Measurements from ENCODE around the gene NAXD.
"Not testable (repeated sequence)": the region's sequence is repeated elsewhere in the genome, so short reads cannot be mapped to it uniquely, and the experiment has no call there.

Gene NAXD

GRCh38 chr13:110628477-110628793, 13.1 kb downstream of the NAXD start:
- peak; percentile 45 for DNase-seq (ENCODE audit: low read depth)
- TF ChIP-seq, protein P1, sequence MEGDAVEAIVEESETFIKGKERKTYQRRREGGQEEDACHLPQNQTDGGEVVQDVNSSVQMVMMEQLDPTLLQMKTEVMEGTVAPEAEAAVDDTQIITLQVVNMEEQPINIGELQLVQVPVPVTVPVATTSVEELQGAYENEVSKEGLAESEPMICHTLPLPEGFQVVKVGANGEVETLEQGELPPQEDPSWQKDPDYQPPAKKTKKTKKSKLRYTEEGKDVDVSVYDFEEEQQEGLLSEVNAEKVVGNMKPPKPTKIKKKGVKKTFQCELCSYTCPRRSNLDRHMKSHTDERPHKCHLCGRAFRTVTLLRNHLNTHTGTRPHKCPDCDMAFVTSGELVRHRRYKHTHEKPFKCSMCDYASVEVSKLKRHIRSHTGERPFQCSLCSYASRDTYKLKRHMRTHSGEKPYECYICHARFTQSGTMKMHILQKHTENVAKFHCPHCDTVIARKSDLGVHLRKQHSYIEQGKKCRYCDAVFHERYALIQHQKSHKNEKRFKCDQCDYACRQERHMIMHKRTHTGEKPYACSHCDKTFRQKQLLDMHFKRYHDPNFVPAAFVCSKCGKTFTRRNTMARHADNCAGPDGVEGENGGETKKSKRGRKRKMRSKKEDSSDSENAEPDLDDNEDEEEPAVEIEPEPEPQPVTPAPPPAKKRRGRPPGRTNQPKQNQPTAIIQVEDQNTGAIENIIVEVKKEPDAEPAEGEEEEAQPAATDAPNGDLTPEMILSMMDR (IDR thresholded peaks at IDR 0.05; ENCODE audit: low read length, missing control alignments), result no peak
- no peak overlapping the region for H3K4me3 ChIP-seq (replicated peaks; ENCODE audit: low read depth, low read length)

GRCh38 chr13:110628952-110629701, 13.8 kb downstream of the NAXD start:
- TF ChIP-seq, protein P1 (IDR thresholded peaks at IDR 0.05; ENCODE audit: low read length, missing control alignments), result no peak
- DNase-seq (ENCODE audit: low read depth), result peak; percentile 28
- H3K4me3 ChIP-seq (replicated peaks; ENCODE audit: low read depth, low read length), result no peak overlapping the region

DNA sequence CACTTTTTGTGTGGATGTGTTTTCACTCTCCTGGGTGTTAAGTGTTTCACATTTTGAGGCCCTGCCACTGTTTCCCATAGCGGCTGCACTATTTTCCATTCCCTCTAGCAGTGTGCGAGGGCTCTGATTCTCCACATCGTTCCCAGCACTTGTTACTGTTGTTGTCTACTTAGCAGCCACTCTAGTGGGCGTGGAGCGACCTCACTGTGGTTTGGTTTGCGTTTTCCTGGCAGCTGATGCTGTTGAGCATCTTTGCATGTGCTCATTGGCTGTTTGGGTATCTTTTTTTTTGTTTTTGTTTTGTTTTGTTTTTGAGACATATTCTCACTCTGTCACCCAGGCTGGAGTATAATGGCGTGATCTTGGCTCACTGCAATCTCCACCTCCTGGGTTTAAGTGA, 14.4 kb downstream of the NAXD start:
- TF ChIP-seq, protein P1 (IDR thresholded peaks at IDR 0.05; ENCODE audit: low read length, missing control alignments), result no peak
- DNase-seq (ENCODE audit: low read depth), result no peak
- no peak overlapping the region for H3K4me3 ChIP-seq (replicated peaks; ENCODE audit: low read depth, low read length)

GRCh38 chr13:110630566-110631119, 15.3 kb downstream of the NAXD start:
- DNase-seq (ENCODE audit: low read depth), result peak; percentile 40
- TF ChIP-seq, protein P1 (IDR thresholded peaks at IDR 0.05; ENCODE audit: low read length, missing control alignments), result no peak
- no peak overlapping the region for H3K4me3 ChIP-seq (replicated peaks; ENCODE audit: low read depth, low read length)

DNA sequence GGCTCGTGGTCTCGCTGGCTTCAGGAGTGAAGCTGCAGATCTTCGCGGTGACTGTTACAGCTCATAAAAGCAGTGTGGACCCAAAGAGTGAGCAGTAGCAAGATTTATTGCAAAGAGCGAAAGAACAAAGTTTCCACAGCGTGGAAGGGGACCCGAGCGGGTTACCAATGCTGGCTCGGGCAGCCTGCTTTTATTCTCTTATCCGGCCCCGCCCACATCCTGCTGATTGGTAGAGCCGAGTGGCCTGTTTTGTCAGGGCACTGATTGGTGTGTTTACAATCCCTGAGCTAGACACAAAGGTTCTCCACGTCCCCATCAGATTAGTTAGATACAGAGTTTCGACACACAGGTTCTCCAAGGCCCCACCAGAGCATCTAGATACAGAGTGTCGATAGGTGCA, 16.9 kb downstream of the NAXD start:
- H3K4me3 ChIP-seq (replicated peaks; ENCODE audit: low read depth, low read length); DNase-seq (ENCODE audit: low read depth): not testable (repeated sequence)

- H3K4me3 ChIP-seq (replicated peaks; ENCODE audit: low read depth, low read length), result no peak overlapping the region
- no peak for DNase-seq (ENCODE audit: low read depth)
- TF ChIP-seq, protein P1 (IDR thresholded peaks at IDR 0.05; ENCODE audit: low read length, missing control alignments), result no peak
Observed at GRCh38 chr13:110633776-110634175, 18.4 kb downstream of the NAXD start.

DNA sequence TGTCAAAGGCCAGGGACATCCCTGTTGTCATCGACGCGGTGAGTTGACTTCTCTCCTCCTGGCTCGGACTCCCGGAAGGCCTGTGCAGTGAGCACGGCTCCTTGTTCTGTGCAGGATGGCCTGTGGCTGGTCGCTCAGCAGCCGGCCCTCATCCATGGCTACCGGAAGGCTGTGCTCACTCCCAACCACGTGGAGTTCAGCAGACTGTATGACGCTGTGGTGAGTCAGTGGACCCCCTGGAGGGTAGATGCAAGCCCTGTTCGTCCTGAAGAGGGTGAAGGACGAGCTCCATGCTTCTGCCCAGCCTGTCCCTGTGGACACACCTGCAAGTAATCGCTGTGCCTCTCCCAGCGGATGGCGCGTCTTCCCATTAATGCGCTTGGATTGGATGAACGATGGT, 19.2 kb downstream of the NAXD start:
- DNase-seq (ENCODE audit: low read depth), result peak; percentile 43
- TF ChIP-seq, protein P1 (IDR thresholded peaks at IDR 0.05; ENCODE audit: low read length, missing control alignments), result no peak
- no peak overlapping the region for H3K4me3 ChIP-seq (replicated peaks; ENCODE audit: low read depth, low read length)

All from fibroblast of pulmonary artery (primary cell).